HepG2 (cell line): ENCODE results near the gene HDGFL2. TPM values are rescaled to one million over a fixed set of nuclear protein-coding genes. Genes with fewer than 3 reads are reported as not detected.

Experiments used
- ATAC-seq: fragments of 200-7000 bp; cut with Tn5 transposase; 3 replicates; pipeline ENCODE4 v1.9.1; 2020; ENCODE audit warnings: mild to moderate bottlenecking, moderate library complexity
- BruUV-seq: library from RNA; stranded (reverse); fragments of 400-500 nt; replicated peaks from 2 replicates; lab custom pipeline; 2021; lab: Mats Ljungman, UMichigan
- CTCF ChIA-PET: fragments of 300-600 bp; formaldehyde crosslinking; extraction: SDS; loops from one replicate; lab custom pipeline; 2021; ENCODE audit warnings: low total read pairs, inconsistent platforms, low intra/inter-chr PET ratio; lab: Yijun Ruan, JAX
- POLR2A ChIA-PET: fragments of 350-600 bp; sonication (Branson Sonifier 250); formaldehyde crosslinking; loops from one replicate; lab custom pipeline; 2020; ENCODE audit warnings: antibody characterized with exemption, inconsistent platforms; lab: Yijun Ruan, JAX
- DNase-seq: peaks from one replicate; pipeline ENCODE4 v3.0.0-alpha.2; 2015; ENCODE audit warnings: low spot score
- FAIRE-seq: peaks from 3 replicates; lab custom pipeline; 2011; peaks lifted over from hg19 to GRCh38; lab: Jason Lieb, UNC
- H2AFZ ChIP-seq: one replicate; pipeline ENCODE4 v1.6.1; 2011; ENCODE audit warnings: low read length, inconsistent platforms
- H3K27ac ChIP-seq: fragments of 300-600 bp; 3 replicates; pipeline ENCODE4 v1.8.0; 2011; ENCODE audit warnings: mixed run types, mild to moderate bottlenecking, mixed read lengths, low read length, inconsistent platforms; ENCODE audit not compliant: insufficient read depth; ENCODE audit errors: extremely low read length
- H3K27me3 ChIP-seq, 2 experiments: fragments of 200-600 bp in 1 of 2; 2 replicates in 1 of 2; 3 replicates in 1 of 2; pipeline versions ENCODE4 v1.6.0 to v1.8.0; 2011; ENCODE audit warnings: low read length in 2 of 2, mild to moderate bottlenecking in 2 of 2, moderate library complexity in 2 of 2, inconsistent platforms in 1 of 2; ENCODE audit not compliant: insufficient read depth in 2 of 2, control insufficient read depth in 1 of 2
- H3K36me3 ChIP-seq, 2 experiments: fragments of 200-600 bp in 1 of 2; replicated peaks in 1 of 2; 2 replicates in 1 of 2; 3 replicates in 1 of 2; pipeline versions ENCODE4 v1.5.1 to v1.8.0; 2011; ENCODE audit warnings: low read length in 2 of 2, inconsistent platforms in 1 of 2; ENCODE audit not compliant: insufficient read depth in 2 of 2, control insufficient read depth in 1 of 2
- H3K4me1 ChIP-seq: 2 replicates; pipeline ENCODE4 v1.5.1; 2012; ENCODE audit warnings: low read length, inconsistent platforms; ENCODE audit not compliant: insufficient read depth
- H3K4me2 ChIP-seq: 2 replicates; pipeline ENCODE4 v1.6.0; 2011; ENCODE audit warnings: low read depth, low read length, inconsistent platforms
- H3K4me3 ChIP-seq, 3 experiments: fragments of 200-600 bp in 1 of 3; sonication (generic), shearing (Covaris generic) in 1 of 3; replicated peaks in 1 of 3; 2 replicates each; pipeline ENCODE4 v1.5.1; 2011 to 2016; ENCODE audit warnings: low read length in 3 of 3, inconsistent platforms in 2 of 3, low read depth in 2 of 3, mild to moderate bottlenecking in 2 of 3, control low read depth in 1 of 3, mixed read lengths in 1 of 3; ENCODE audit not compliant: insufficient read depth in 1 of 3
- H3K79me2 ChIP-seq: one replicate; pipeline ENCODE4 v1.6.1; 2011; ENCODE audit warnings: low read length, inconsistent platforms; ENCODE audit not compliant: insufficient read depth
- H3K9ac ChIP-seq: 2 replicates; pipeline ENCODE4 v1.6.0; 2011; ENCODE audit warnings: mild to moderate bottlenecking, low read depth, low read length, inconsistent platforms; ENCODE audit not compliant: insufficient read depth
- H3K9me3 ChIP-seq: 2 replicates; pipeline ENCODE4 v1.5.1; 2012; ENCODE audit warnings: mild to moderate bottlenecking, low read length
- H4K20me1 ChIP-seq: 2 replicates; pipeline ENCODE4 v1.6.0; 2011; ENCODE audit warnings: inconsistent platforms, mild to moderate bottlenecking, low read length, moderate library complexity; ENCODE audit not compliant: insufficient read depth
- CSRNP1 ChIP-seq: sonication (generic); formaldehyde crosslinking; IDR thresholded peaks from 2 replicates; pipeline ENCODE4 v1.8.1; 2023; ENCODE audit warnings: mild to moderate bottlenecking, missing genetic modification reagents
- HNRNPLL ChIP-seq: fragments of 200-400 bp; formaldehyde crosslinking; IDR thresholded peaks from 2 replicates; pipeline ENCODE4 v1.6.1; 2017; ENCODE audit warnings: mild to moderate bottlenecking, low read depth, low read length; ENCODE audit not compliant: poor library complexity, severe bottlenecking
- SALL1 ChIP-seq: sonication (generic); formaldehyde crosslinking; IDR thresholded peaks from 2 replicates; pipeline ENCODE4 v1.8.0; 2022; ENCODE audit warnings: mild to moderate bottlenecking, missing genetic modification reagents
- SUZ12 ChIP-seq: fragments of 150-350 bp; IDR thresholded peaks from 2 replicates; pipeline ENCODE4 v1.6.1; 2014; ENCODE audit warnings: low read depth, low read length
- TCF7 ChIP-seq: sonication (generic); IDR thresholded peaks from 2 replicates; pipeline ENCODE4 v1.6.1; 2016; ENCODE audit warnings: antibody characterized with exemption, low read depth
- ZBTB38 ChIP-seq: sonication (generic); formaldehyde crosslinking; IDR thresholded peaks from 2 replicates; pipeline ENCODE4 v1.5.1; 2020; ENCODE audit warnings: mild to moderate bottlenecking, missing genetic modification reagents
- ZFP36L2 ChIP-seq: sonication (generic); formaldehyde crosslinking; IDR thresholded peaks from 2 replicates; pipeline ENCODE4 v1.4.0; 2020; ENCODE audit warnings: missing genetic modification reagents
- ZNF512 ChIP-seq: sonication (generic); formaldehyde crosslinking; IDR thresholded peaks from 2 replicates; pipeline ENCODE4 v1.4.0; 2020; ENCODE audit warnings: mild to moderate bottlenecking, missing genetic modification reagents
- WGBS: methylation state at CpG from one replicate; pipeline ENCODE4 v1.1.6; 2017; ENCODE audit warnings: low lambda C conversion rate; 5-methylcytosine and 5-hydroxymethylcytosine counted together
- in situ Hi-C: cut with HindIII; loops from 2 replicates; pipeline ENCODE4 v1.10.0; 2017; ENCODE audit warnings: low pct_unique_long_range_greater_than_20kb; ENCODE audit not compliant: extremely low pct_ligation_motif_present
- intact Hi-C: fragments of 100-400 bp; cut with micrococcal nuclease; formaldehyde crosslinking; loops from one replicate; pipeline ENCODE4 v1.10.0; 2022; ENCODE audit not compliant: unreplicated experiment
- polyA plus RNA-seq, 8 experiments: library from polyadenylated mRNA; depleted of rRNA in 3 of 8; stranded (reverse) in 7 of 8; unstranded in 1 of 8; fragments of >200 nt; fragmentation: Illumina TruSeq in 4 of 8; extraction: Trizol in 4 of 8; gene quantifications; 2 replicates each; pipeline versions ENCODE4 v1.2.1 to v1.2.3, GENCODE V29; 2011 to 2016; ENCODE audit warnings: low read depth in 4 of 8, missing spikeins in 1 of 8, mixed read lengths in 1 of 8; ENCODE audit not compliant: insufficient read depth in 1 of 8
- total RNA-seq, 5 experiments: library from RNA; depleted of rRNA; stranded (reverse); fragments of >200 nt; fragmentation: Illumina TruSeq; extraction: Trizol; gene quantifications; 2 replicates each; pipeline ENCODE4 v1.2.3, GENCODE V29; 2016; ENCODE audit warnings: low read depth in 1 of 5
- TF ChIP-seq, protein P1 (sequence below): sonication (generic); formaldehyde crosslinking; IDR thresholded peaks from 2 replicates; pipeline ENCODE4 v1.4.0; 2020; ENCODE audit warnings: missing genetic modification reagents
- TF ChIP-seq, protein P2 (sequence below): IDR thresholded peaks from 2 replicates; pipeline ENCODE4 v1.6.1; 2018; ENCODE audit warnings: missing genetic modification reagents
- TF ChIP-seq, protein P3 (sequence below), 2 experiments: sonication (generic) in 1 of 2; formaldehyde crosslinking in 1 of 2; IDR thresholded peaks; 2 replicates each; pipeline versions ENCODE4 v1.4.0 to v1.6.1; 2018 to 2020; ENCODE audit warnings: missing genetic modification reagents in 2 of 2, borderline replicate concordance in 1 of 2, low read depth in 1 of 2, mild to moderate bottlenecking in 1 of 2, missing biosample characterization in 1 of 2

Gene HDGFL2
- total and polyA plus RNA-seq, 2 of the 13 experiments (the other 11 are each of a cell fraction or from before 2014, with no cell fraction given): 20.0 to 51.1 TPM

- ATAC-seq: no peak
- Histone ChIP-seq H3K9me3 (no peaks in the 10 kb centered on the region), H3K4me2 (no peak overlapping the region), H3K36me3 (peaks cover 20 to 58% of the 10 kb centered on the region in 2 experiments; a peak in 4 of 5 replicates), H3K79me2 (no peaks in the 10 kb centered on the region), H3K9ac (no peak overlapping the region), H3K4me3 (no peak overlapping the region), H4K20me1 (no peaks in the 10 kb centered on the region), H3K27me3 (no peaks in the 10 kb centered on the region), H3K4me1 (no peaks in the 10 kb centered on the region), H3K27ac (no peak overlapping the region), H2AFZ (no peak overlapping the region)
- CTCF ChIA-PET: no interaction called here
- 97% methylated on average over 22 of the region's 25 CpGs for WGBS
- in situ Hi-C loops (no loop called here), intact Hi-C loops (no loop called here)
- no peak for DNase-seq
- FAIRE-seq: no peak
- POLR2A ChIA-PET: interaction anchor here (1.4 kb wide), 1 partner anchor 20 kb away, joined by 3 read pairs; the partner anchor contains the start of gene PLIN4
- no TSS peak for BruUV-seq
- no peak for TF ChIP-seq SUZ12
- no peak for TF ChIP-seq CSRNP1
- TF ChIP-seq, protein P1, sequence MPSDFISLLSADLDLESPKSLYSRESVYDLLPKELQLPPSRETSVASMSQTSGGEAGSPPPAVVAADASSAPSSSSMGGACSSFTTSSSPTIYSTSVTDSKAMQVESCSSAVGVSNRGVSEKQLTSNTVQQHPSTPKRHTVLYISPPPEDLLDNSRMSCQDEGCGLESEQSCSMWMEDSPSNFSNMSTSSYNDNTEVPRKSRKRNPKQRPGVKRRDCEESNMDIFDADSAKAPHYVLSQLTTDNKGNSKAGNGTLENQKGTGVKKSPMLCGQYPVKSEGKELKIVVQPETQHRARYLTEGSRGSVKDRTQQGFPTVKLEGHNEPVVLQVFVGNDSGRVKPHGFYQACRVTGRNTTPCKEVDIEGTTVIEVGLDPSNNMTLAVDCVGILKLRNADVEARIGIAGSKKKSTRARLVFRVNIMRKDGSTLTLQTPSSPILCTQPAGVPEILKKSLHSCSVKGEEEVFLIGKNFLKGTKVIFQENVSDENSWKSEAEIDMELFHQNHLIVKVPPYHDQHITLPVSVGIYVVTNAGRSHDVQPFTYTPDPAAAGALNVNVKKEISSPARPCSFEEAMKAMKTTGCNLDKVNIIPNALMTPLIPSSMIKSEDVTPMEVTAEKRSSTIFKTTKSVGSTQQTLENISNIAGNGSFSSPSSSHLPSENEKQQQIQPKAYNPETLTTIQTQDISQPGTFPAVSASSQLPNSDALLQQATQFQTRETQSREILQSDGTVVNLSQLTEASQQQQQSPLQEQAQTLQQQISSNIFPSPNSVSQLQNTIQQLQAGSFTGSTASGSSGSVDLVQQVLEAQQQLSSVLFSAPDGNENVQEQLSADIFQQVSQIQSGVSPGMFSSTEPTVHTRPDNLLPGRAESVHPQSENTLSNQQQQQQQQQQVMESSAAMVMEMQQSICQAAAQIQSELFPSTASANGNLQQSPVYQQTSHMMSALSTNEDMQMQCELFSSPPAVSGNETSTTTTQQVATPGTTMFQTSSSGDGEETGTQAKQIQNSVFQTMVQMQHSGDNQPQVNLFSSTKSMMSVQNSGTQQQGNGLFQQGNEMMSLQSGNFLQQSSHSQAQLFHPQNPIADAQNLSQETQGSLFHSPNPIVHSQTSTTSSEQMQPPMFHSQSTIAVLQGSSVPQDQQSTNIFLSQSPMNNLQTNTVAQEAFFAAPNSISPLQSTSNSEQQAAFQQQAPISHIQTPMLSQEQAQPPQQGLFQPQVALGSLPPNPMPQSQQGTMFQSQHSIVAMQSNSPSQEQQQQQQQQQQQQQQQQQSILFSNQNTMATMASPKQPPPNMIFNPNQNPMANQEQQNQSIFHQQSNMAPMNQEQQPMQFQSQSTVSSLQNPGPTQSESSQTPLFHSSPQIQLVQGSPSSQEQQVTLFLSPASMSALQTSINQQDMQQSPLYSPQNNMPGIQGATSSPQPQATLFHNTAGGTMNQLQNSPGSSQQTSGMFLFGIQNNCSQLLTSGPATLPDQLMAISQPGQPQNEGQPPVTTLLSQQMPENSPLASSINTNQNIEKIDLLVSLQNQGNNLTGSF (CRISPR knock-in tag): no peak
- TF ChIP-seq, protein P2, sequence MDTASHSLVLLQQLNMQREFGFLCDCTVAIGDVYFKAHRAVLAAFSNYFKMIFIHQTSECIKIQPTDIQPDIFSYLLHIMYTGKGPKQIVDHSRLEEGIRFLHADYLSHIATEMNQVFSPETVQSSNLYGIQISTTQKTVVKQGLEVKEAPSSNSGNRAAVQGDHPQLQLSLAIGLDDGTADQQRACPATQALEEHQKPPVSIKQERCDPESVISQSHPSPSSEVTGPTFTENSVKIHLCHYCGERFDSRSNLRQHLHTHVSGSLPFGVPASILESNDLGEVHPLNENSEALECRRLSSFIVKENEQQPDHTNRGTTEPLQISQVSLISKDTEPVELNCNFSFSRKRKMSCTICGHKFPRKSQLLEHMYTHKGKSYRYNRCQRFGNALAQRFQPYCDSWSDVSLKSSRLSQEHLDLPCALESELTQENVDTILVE: no peak
- no peak for TF ChIP-seq TCF7
- TF ChIP-seq ZNF512 (CRISPR knock-in tag): no peak
- TF ChIP-seq HNRNPLL: no peak
- no peak for TF ChIP-seq SALL1
- no peak for TF ChIP-seq ZFP36L2 (CRISPR knock-in tag)
- TF ChIP-seq, protein P3, sequence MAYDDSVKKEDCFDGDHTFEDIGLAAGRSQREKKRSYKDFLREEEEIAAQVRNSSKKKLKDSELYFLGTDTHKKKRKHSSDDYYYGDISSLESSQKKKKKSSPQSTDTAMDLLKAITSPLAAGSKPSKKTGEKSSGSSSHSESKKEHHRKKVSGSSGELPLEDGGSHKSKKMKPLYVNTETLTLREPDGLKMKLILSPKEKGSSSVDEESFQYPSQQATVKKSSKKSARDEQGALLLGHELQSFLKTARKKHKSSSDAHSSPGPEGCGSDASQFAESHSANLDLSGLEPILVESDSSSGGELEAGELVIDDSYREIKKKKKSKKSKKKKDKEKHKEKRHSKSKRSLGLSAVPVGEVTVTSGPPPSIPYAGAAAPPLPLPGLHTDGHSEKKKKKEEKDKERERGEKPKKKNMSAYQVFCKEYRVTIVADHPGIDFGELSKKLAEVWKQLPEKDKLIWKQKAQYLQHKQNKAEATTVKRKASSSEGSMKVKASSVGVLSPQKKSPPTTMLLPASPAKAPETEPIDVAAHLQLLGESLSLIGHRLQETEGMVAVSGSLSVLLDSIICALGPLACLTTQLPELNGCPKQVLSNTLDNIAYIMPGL (CRISPR knock-in tag; IDR thresholded peaks at IDR 0.05; ENCODE audit: borderline replicate concordance in 1 of 2, low read depth in 1 of 2): no peak
- TF ChIP-seq ZBTB38 (CRISPR knock-in tag): no peak
Observed at GRCh38 chr19:4497770-4498389, 25.8 kb downstream of the HDGFL2 start.
